Measurements from ENCODE around the gene OR6J1. TPM values are rescaled to one million over a fixed set of nuclear protein-coding genes. Genes with fewer than 3 reads are reported as not detected.

OR6J1 gene
- total RNA-seq, 2 donors from 2014 or later = not detected

- H3K27me3 ChIP-seq = no peaks in the 10 kb centered on the region
- no peaks in the 10 kb centered on the region for H3K36me3 ChIP-seq
- intact Hi-C loops (cut with DNase I) = loop anchor here (10.0 kb wide), 2 partner anchors 158 to 272 kb away; partner anchors contain the start of gene SLC7A7
- H3K4me3 ChIP-seq = no peak overlapping the region
- H3K9me3 ChIP-seq = no peaks in the 10 kb centered on the region
- peak; percentile 26 for DNase-seq
- peaks cover 4% of the 10 kb centered on the region for H3K4me1 ChIP-seq
- TF ChIP-seq, protein P1, sequence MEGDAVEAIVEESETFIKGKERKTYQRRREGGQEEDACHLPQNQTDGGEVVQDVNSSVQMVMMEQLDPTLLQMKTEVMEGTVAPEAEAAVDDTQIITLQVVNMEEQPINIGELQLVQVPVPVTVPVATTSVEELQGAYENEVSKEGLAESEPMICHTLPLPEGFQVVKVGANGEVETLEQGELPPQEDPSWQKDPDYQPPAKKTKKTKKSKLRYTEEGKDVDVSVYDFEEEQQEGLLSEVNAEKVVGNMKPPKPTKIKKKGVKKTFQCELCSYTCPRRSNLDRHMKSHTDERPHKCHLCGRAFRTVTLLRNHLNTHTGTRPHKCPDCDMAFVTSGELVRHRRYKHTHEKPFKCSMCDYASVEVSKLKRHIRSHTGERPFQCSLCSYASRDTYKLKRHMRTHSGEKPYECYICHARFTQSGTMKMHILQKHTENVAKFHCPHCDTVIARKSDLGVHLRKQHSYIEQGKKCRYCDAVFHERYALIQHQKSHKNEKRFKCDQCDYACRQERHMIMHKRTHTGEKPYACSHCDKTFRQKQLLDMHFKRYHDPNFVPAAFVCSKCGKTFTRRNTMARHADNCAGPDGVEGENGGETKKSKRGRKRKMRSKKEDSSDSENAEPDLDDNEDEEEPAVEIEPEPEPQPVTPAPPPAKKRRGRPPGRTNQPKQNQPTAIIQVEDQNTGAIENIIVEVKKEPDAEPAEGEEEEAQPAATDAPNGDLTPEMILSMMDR (IDR thresholded peaks at IDR 0.05) = no peak
- H3K9ac ChIP-seq (ENCODE audit: low read depth in 2 of 2, low read length in 2 of 2) = no peak overlapping the region
- peak overlapping the region; percentile 37 for H3K27ac ChIP-seq
These were observed 13.0 kb upstream of the OR6J1 start for GRCh38 chr14:22656945-22657731.

DNA sequence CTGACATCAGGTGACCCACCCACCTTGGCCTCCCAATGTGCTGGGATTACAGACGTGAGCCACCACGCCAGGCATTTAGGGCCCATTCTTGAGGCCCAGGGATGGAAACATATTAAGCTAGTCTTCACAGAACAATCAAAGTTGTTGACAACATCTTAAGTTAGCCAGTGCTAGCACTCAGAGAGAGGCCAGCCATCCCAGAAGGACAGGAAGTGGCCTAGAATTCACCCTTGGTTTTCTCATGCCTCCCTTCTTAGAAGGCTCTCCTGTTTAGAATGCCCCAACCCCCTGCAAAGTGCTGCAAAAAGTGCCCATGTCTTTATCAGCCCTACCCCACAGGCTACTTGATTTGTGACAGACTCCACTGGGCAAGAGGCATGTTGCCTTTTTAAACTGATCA lies 12.1 kb upstream of the OR6J1 start:
- Histone ChIP-seq H3K4me1 (peaks cover 4% of the 10 kb centered on the region), H3K4me3 (no peak overlapping the region), H3K9ac (ENCODE audit: low read depth in 2 of 2, low read length in 2 of 2) (no peak overlapping the region), H3K27ac (no peak overlapping the region), H3K36me3 (no peaks in the 10 kb centered on the region), H3K9me3 (no peaks in the 10 kb centered on the region), H3K27me3 (no peaks in the 10 kb centered on the region)
- DNase-seq = no peak
- intact Hi-C loops (cut with DNase I) = loop anchor here (10.0 kb wide), 2 partner anchors 159 to 271 kb away; partner anchors contain the start of gene SLC7A7
- TF ChIP-seq, protein P1 (IDR thresholded peaks at IDR 0.05) = no peak

- intact Hi-C loops (cut with DNase I) = loop anchor here (5.0 to 10.0 kb wide), 4 partner anchors 81 to 268 kb away; partner anchors contain the start of gene SLC7A7
- no peak overlapping the region for H3K27ac ChIP-seq
These were observed 9.0 kb upstream of the OR6J1 start for GRCh38 chr14:22653012-22653621.

GRCh38 chr14:22651586-22651985 lies 7.4 kb upstream of the OR6J1 start:
- no peaks in the 10 kb centered on the region for H3K27me3 ChIP-seq

More at GRCh38 chr14:22653012-22653621, 9.0 kb upstream of the OR6J1 start:
- H3K36me3 ChIP-seq = no peaks in the 10 kb centered on the region
- no peak overlapping the region for H3K4me3 ChIP-seq
- no peaks in the 10 kb centered on the region for H3K9me3 ChIP-seq
- peaks cover 4% of the 10 kb centered on the region for H3K4me1 ChIP-seq
- TF ChIP-seq, protein P1 (IDR thresholded peaks at IDR 0.05) = peak; percentile 68
- no peak overlapping the region for H3K9ac ChIP-seq (ENCODE audit: low read depth in 2 of 2, low read length in 2 of 2)
- no peaks in the 10 kb centered on the region for H3K27me3 ChIP-seq
- DNase-seq = peak; percentile 83

DNA sequence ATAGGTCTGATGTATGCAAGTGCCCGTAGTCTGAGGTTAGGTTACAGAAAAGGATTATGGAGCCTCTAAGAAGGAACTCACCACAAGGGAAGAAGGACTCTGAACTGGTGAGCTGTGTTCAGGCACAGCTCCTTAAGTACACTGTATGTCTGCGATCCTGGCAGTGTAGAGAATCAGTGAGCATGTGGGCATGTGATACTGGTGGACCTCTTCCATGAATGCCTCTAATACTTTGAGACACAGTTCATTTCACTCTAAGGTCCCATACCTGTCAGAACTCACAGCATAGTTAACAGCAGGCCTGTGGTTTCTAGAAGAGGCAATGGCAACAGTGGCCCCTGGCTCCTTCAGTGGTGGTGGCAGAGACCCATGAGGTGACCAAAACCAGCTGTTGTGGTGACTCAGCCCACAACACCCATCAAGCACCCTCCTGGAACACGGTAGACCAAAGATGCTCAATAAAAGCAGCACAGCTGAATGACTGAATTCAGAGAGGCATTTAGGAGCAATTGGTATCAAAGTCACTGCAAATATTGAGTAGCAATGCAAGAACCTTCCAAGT lies 6.9 kb upstream of the OR6J1 start:
- Histone ChIP-seq H3K36me3 (no peaks in the 10 kb centered on the region), H3K4me1 (no peaks in the 10 kb centered on the region), H3K27me3 (no peaks in the 10 kb centered on the region), H3K9me3 (no peaks in the 10 kb centered on the region), H3K9ac (ENCODE audit: low read depth in 2 of 2, low read length in 2 of 2) (no peak overlapping the region), H3K4me3 (no peak overlapping the region), H3K27ac (no peak overlapping the region)
- intact Hi-C loops (cut with DNase I) = loop anchor here (5.0 to 10.0 kb wide), 4 partner anchors 79 to 266 kb away; partner anchors contain the start of gene SLC7A7
- TF ChIP-seq, protein P1 (IDR thresholded peaks at IDR 0.05) = no peak
- DNase-seq = no peak

More at GRCh38 chr14:22651586-22651985, 7.4 kb upstream of the OR6J1 start:
- DNase-seq = no peak
- Histone ChIP-seq H3K36me3 (no peaks in the 10 kb centered on the region), H3K9ac (ENCODE audit: low read depth in 2 of 2, low read length in 2 of 2) (no peak overlapping the region), H3K27ac (no peak overlapping the region), H3K9me3 (no peaks in the 10 kb centered on the region), H3K4me1 (no peaks in the 10 kb centered on the region), H3K4me3 (no peak overlapping the region)
- TF ChIP-seq, protein P1 (IDR thresholded peaks at IDR 0.05) = no peak
- intact Hi-C loops (cut with DNase I) = loop anchor here (5.0 to 10.0 kb wide), 4 partner anchors 79 to 267 kb away; partner anchors contain the start of gene SLC7A7
